H1 (cell line): ENCODE measurements around the gene LAX1. TPM values are rescaled to one million over a fixed set of nuclear protein-coding genes. Genes with fewer than 3 reads are reported as not detected.

ENCODE experiments used
- CTCF ChIA-PET: fragments of 300-600 bp; sonication (Branson Sonifier 250); formaldehyde crosslinking; loops from one replicate; lab custom pipeline; 2021; ENCODE audit not compliant: partially characterized antibody; lab: Charles Lee
- POLR2A ChIA-PET: fragments of 300-600 bp; sonication (Branson Sonifier 250); formaldehyde crosslinking; loops from one replicate; lab custom pipeline; 2021; ENCODE audit warnings: inconsistent platforms; ENCODE audit not compliant: partially characterized antibody; lab: Charles Lee
- DNase-seq, 2 experiments: peaks; one replicate each; pipeline versions ENCODE4 v3.0.0 to v3.0.0-alpha.2; 2010 to 2022; ENCODE audit warnings: low spot score in 2 of 2, low read depth in 1 of 2, mixed read lengths in 1 of 2
- FAIRE-seq: peaks from 2 replicates; lab custom pipeline; 2011; peaks lifted over from hg19 to GRCh38; lab: Jason Lieb, UNC
- H2AFZ ChIP-seq: 2 replicates; pipeline ENCODE4 v1.8.1; 2012; ENCODE audit warnings: low read length, inconsistent platforms
- H2AK5ac ChIP-seq: 2 replicates; pipeline ENCODE4 v1.6.1; 2013; ENCODE audit warnings: low read depth, low read length
- H2BK120ac ChIP-seq: replicated peaks from 2 replicates; pipeline ENCODE3; 2013; ENCODE audit warnings: low read depth, low read length, inconsistent platforms
- H2BK12ac ChIP-seq: 2 replicates; pipeline ENCODE4 v1.6.1; 2013; ENCODE audit warnings: low read depth, low read length
- H2BK15ac ChIP-seq: 2 replicates; pipeline ENCODE4 v1.6.1; 2013; ENCODE audit warnings: low read length
- H2BK20ac ChIP-seq: 2 replicates; pipeline ENCODE4 v1.6.1; 2013; ENCODE audit warnings: low read length
- H2BK5ac ChIP-seq: 2 replicates; pipeline ENCODE4 v1.6.1; 2013; ENCODE audit warnings: low read depth, low read length
- H3K14ac ChIP-seq: 2 replicates; pipeline ENCODE4 v1.6.1; 2013; ENCODE audit warnings: inconsistent platforms; ENCODE audit not compliant: insufficient read length
- H3K18ac ChIP-seq: 2 replicates; pipeline ENCODE4 v1.6.1; 2013; ENCODE audit warnings: low read length; ENCODE audit errors: extremely low read depth
- H3K23ac ChIP-seq: 2 replicates; pipeline ENCODE4 v1.6.1; 2013; ENCODE audit warnings: inconsistent platforms; ENCODE audit not compliant: insufficient read length
- H3K23me2 ChIP-seq: 2 replicates; pipeline ENCODE4 v1.6.1; 2013; ENCODE audit warnings: low read depth, low read length
- H3K27ac ChIP-seq: 2 replicates; pipeline ENCODE4 v1.6.1; 2011; ENCODE audit warnings: low read depth, low read length, inconsistent platforms
- H3K27me3 ChIP-seq, 4 experiments: replicated peaks in 1 of 4; 1 replicate in 1 of 4; 2 replicates in 3 of 4; pipeline versions ENCODE4 v1.6.1 to v1.8.1; 2011 to 2013; ENCODE audit warnings: low read length in 3 of 4, mild to moderate bottlenecking in 3 of 4, inconsistent platforms in 2 of 4, mixed read lengths in 2 of 4, moderate library complexity in 1 of 4; ENCODE audit not compliant: control insufficient read depth in 3 of 4, insufficient read depth in 3 of 4; ENCODE audit errors: extremely low read depth in 1 of 4
- H3K36me3 ChIP-seq, 4 experiments: 2 replicates each; pipeline versions ENCODE4 v1.6.1 to v1.8.1; 2011 to 2013; ENCODE audit warnings: mild to moderate bottlenecking in 4 of 4, low read length in 3 of 4, moderate library complexity in 2 of 4, control low read depth in 1 of 4, inconsistent platforms in 1 of 4; ENCODE audit not compliant: insufficient read depth in 4 of 4, control insufficient read depth in 2 of 4
- H3K4ac ChIP-seq: replicated peaks from 2 replicates; pipeline ENCODE3; 2013; ENCODE audit warnings: low read length, low read depth, mixed read lengths, inconsistent platforms; ENCODE audit not compliant: insufficient read length
- H3K4me1 ChIP-seq, 4 experiments: replicated peaks in 1 of 4; 1 replicate in 1 of 4; 2 replicates in 3 of 4; pipeline versions ENCODE4 v1.6.1 to v1.8.1; 2011 to 2013; ENCODE audit warnings: low read length in 3 of 4, inconsistent platforms in 2 of 4, mixed read lengths in 1 of 4; ENCODE audit not compliant: insufficient read depth in 4 of 4, control insufficient read depth in 3 of 4
- H3K4me2 ChIP-seq, 2 experiments: 2 replicates each; pipeline versions ENCODE4 v1.6.1 to v1.8.1; 2011 to 2013; ENCODE audit warnings: low read depth in 2 of 2, low read length in 2 of 2, control low read depth in 1 of 2, inconsistent platforms in 1 of 2, mild to moderate bottlenecking in 1 of 2; ENCODE audit not compliant: insufficient read depth in 1 of 2
- H3K4me3 ChIP-seq, 4 experiments: fragments of 200-600, 300-600 bp in 1 of 4; sonication (generic), shearing (Covaris generic), sonication (Bioruptor Twin) in 1 of 4; 2 replicates each; pipeline versions ENCODE4 v1.5.1 to v1.8.1; 2011 to 2016; ENCODE audit warnings: low read length in 4 of 4, low read depth in 3 of 4, control low read depth in 2 of 4, inconsistent platforms in 2 of 4, mild to moderate bottlenecking in 2 of 4, mixed read lengths in 1 of 4, moderate library complexity in 1 of 4; ENCODE audit not compliant: insufficient read depth in 2 of 4; ENCODE audit errors: extremely low read depth in 1 of 4
- H3K56ac ChIP-seq: replicated peaks from 2 replicates; pipeline ENCODE3; 2013; ENCODE audit warnings: low read depth, mild to moderate bottlenecking, mixed read lengths, low read length, inconsistent platforms; ENCODE audit not compliant: insufficient read length
- H3K79me1 ChIP-seq: 2 replicates; pipeline ENCODE4 v1.6.1; 2013; ENCODE audit warnings: low read depth, low read length, control low read depth
- H3K79me2 ChIP-seq, 2 experiments: 2 replicates each; pipeline versions ENCODE4 v1.6.1 to v1.8.1; 2012 to 2013; ENCODE audit warnings: low read length in 2 of 2, mild to moderate bottlenecking in 2 of 2, inconsistent platforms in 1 of 2; ENCODE audit not compliant: insufficient read depth in 2 of 2, control insufficient read depth in 1 of 2
- H3K9ac ChIP-seq, 4 experiments: replicated peaks in 1 of 4; 1 replicate in 1 of 4; 2 replicates in 3 of 4; pipeline versions ENCODE4 v1.6.1 to v1.8.1; 2011 to 2013; ENCODE audit warnings: low read depth in 3 of 4, low read length in 3 of 4, control low read depth in 2 of 4, mild to moderate bottlenecking in 2 of 4, moderate library complexity in 2 of 4, inconsistent platforms in 1 of 4; ENCODE audit errors: extremely low read depth in 1 of 4
- H3K9me3 ChIP-seq, 2 experiments: 2 replicates each; pipeline versions ENCODE4 v1.6.1 to v1.8.1; 2012 to 2013; ENCODE audit warnings: mild to moderate bottlenecking in 2 of 2, moderate library complexity in 2 of 2, control low read depth in 1 of 2, inconsistent platforms in 1 of 2, low read depth in 1 of 2, low read length in 1 of 2, mixed read lengths in 1 of 2; ENCODE audit not compliant: insufficient read depth in 2 of 2
- H4K20me1 ChIP-seq, 2 experiments: replicated peaks in 1 of 2; 2 replicates each; pipeline versions ENCODE3 to v1.8.1; 2011 to 2013; ENCODE audit warnings: inconsistent platforms in 2 of 2, low read length in 2 of 2, mild to moderate bottlenecking in 1 of 2; ENCODE audit not compliant: insufficient read depth in 2 of 2, control insufficient read depth in 1 of 2
- H4K5ac ChIP-seq: 2 replicates; pipeline ENCODE4 v1.6.1; 2013; ENCODE audit warnings: low read length, low read depth, mixed read lengths, inconsistent platforms; ENCODE audit not compliant: insufficient read length
- H4K8ac ChIP-seq: 2 replicates; pipeline ENCODE4 v1.8.0; 2013; ENCODE audit warnings: mild to moderate bottlenecking, moderate library complexity, low read length, inconsistent platforms; ENCODE audit not compliant: insufficient read depth; ENCODE audit errors: extremely low read depth
- H4K91ac ChIP-seq: replicated peaks from 2 replicates; pipeline ENCODE3; 2013; ENCODE audit warnings: low read length, mixed read lengths, inconsistent platforms; ENCODE audit not compliant: insufficient read length
- BRCA1 ChIP-seq: IDR thresholded peaks from 2 replicates; pipeline ENCODE4 v1.6.1; 2012; ENCODE audit warnings: low read depth, low read length, improper control_type of control experiment
- CBX8 ChIP-seq: fragments of 300-800, 300-1000 bp; sonication (generic); IDR thresholded peaks from 2 replicates; pipeline ENCODE4 v1.7.1; 2016; ENCODE audit warnings: low read depth, low read length, borderline replicate concordance
- JUN ChIP-seq: IDR thresholded peaks from 2 replicates; pipeline ENCODE4 v1.6.1; 2011; ENCODE audit warnings: low read depth, mild to moderate bottlenecking, improper control_type of control experiment, low read length
- JUND ChIP-seq: IDR thresholded peaks from 2 replicates; pipeline ENCODE4 v1.6.1; 2011; ENCODE audit warnings: mild to moderate bottlenecking, improper control_type of control experiment, low read length
- RXRA ChIP-seq: IDR thresholded peaks from 2 replicates; pipeline ENCODE4 v1.6.1; 2011; ENCODE audit warnings: low read depth, mild to moderate bottlenecking, low read length, moderate library complexity; ENCODE audit not compliant: insufficient read depth
- TAF7 ChIP-seq: optimal IDR thresholded peaks from 2 replicates; pipeline ENCODE3; 2011; ENCODE audit warnings: low read depth, mild to moderate bottlenecking, inconsistent platforms, low read length, moderate library complexity, borderline replicate concordance
- TCF12 ChIP-seq: IDR thresholded peaks from 2 replicates; pipeline ENCODE4 v1.6.1; 2011; ENCODE audit warnings: low read depth, mild to moderate bottlenecking, low read length
- YY1 ChIP-seq: IDR thresholded peaks from 2 replicates; pipeline ENCODE4 v1.6.1; 2011; ENCODE audit warnings: low read depth, mild to moderate bottlenecking, low read length
- ZNF274 ChIP-seq: IDR thresholded peaks from 2 replicates; pipeline ENCODE4 v1.7.0; 2012; ENCODE audit warnings: low read length, borderline replicate concordance; ENCODE audit errors: extremely low read depth
- WGBS, 2 experiments: shearing (Covaris generic) in 1 of 2; methylation state at CpG; one replicate each; pipeline versions ENCODE4 v1.1.6 to v1.1.7; 2013 to 2015; ENCODE audit warnings: low lambda C conversion rate in 2 of 2, mixed read lengths in 2 of 2, inconsistent platforms in 1 of 2, low coverage in 1 of 2, missing lambda C conversion rate in 1 of 2; ENCODE audit not compliant: insufficient replicate concordance in 2 of 2, insufficient coverage in 1 of 2, insufficient read length in 1 of 2; ENCODE audit errors: extremely low coverage in 1 of 2, missing lambda C conversion rate in 1 of 2; 5-methylcytosine and 5-hydroxymethylcytosine counted together
- polyA plus RNA-seq, 7 experiments: library from polyadenylated mRNA; depleted of rRNA in 3 of 7; stranded (reverse) in 5 of 7; unstranded in 2 of 7; fragments of >200 nt in 5 of 7; fragments of 200-250 nt in 2 of 7; gene quantifications; 1 replicate in 5 of 7; 2 replicates in 1 of 7; 4 replicates in 1 of 7; pipeline versions ENCODE4 v1.2.1 to v1.2.3, GENCODE V29; 2011 to 2013; ENCODE audit warnings: missing spikeins in 2 of 7, mixed read lengths in 2 of 7
- total RNA-seq: library from RNA; stranded (reverse); fragmentation: NEBNext Ultra II Directional; extraction: Animal tissue kit (Norgen Biotek cat#: 25700); gene quantifications from 2 replicates; pipeline ENCODE4 v1.2.1, GENCODE V29; 2021
- TF ChIP-seq, protein P1 (sequence below): IDR thresholded peaks from 2 replicates; pipeline ENCODE4 v1.6.1; 2011; ENCODE audit warnings: low read length, improper control_type of control experiment

Gene LAX1
- total and polyA plus RNA-seq, 2 of the 8 experiments (the other 6 are each of a cell fraction or from before 2014, with no cell fraction given), result 0.11 TPM; not detected in 1

DNA sequence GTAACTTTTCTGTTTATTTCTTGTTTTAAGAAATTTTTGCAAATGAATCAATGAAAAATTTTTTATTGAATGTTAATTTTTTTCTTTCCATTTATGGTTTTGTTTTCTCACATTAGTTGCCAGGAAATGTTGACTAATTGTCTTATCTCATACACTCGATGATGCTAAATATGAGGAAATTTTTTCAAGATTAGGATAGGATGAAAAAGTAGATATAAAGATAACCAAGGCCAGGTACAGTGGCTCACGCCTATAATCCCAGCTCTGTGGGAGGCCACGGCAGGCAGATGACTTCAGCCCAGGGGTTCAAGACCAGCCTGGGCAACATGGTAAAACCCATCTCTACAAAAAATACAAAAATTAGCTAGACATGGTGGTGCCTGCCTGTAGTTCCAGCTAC is 12.6 kb downstream of the LAX1 start:
- CTCF ChIA-PET, result no interaction called here
- H3K9ac ChIP-seq, result no peak overlapping the region
- no peaks in the 10 kb centered on the region for H3K36me3 ChIP-seq
- H3K27me3 ChIP-seq, result no peaks in the 10 kb centered on the region
- H2BK20ac ChIP-seq, result no peak overlapping the region
- H2AK5ac ChIP-seq, result no peak overlapping the region
- no peaks in the 10 kb centered on the region for H3K4me1 ChIP-seq
- no peak overlapping the region for H3K23ac ChIP-seq
- no peaks in the 10 kb centered on the region for H4K20me1 ChIP-seq
- no peak overlapping the region for H3K18ac ChIP-seq
- H3K23me2 ChIP-seq, result no peaks in the 10 kb centered on the region
- no peak overlapping the region for H2BK120ac ChIP-seq
- no peak overlapping the region for H2BK12ac ChIP-seq
- no peaks in the 10 kb centered on the region for H3K79me1 ChIP-seq
- no peak overlapping the region for H3K4me2 ChIP-seq
- H4K91ac ChIP-seq, result no peak overlapping the region
- H3K27ac ChIP-seq, result no peak overlapping the region
- H3K9me3 ChIP-seq, result no peaks in the 10 kb centered on the region
- H2BK5ac ChIP-seq, result no peak overlapping the region
- no peak overlapping the region for H3K4me3 ChIP-seq
- H3K14ac ChIP-seq, result no peak overlapping the region
- no peak overlapping the region for H2AFZ ChIP-seq
- no peak overlapping the region for H4K8ac ChIP-seq
- H2BK15ac ChIP-seq, result no peak overlapping the region
- H3K4ac ChIP-seq, result no peak overlapping the region
- POLR2A ChIA-PET, result interaction anchor here (1.5 kb wide), 1 partner anchor 9 kb away, joined by 3 read pairs; no protein-coding TSS in a partner anchor
- no peaks in the 10 kb centered on the region for H3K79me2 ChIP-seq
- FAIRE-seq, result no peak
- no peak overlapping the region for H4K5ac ChIP-seq
- 85% methylated on average over 3 of the region's 3 CpGs; no CpG with 5 or more reads in 1 of the 2 experiments for WGBS, 2 experiments
- no peak for DNase-seq
- no peak for TF ChIP-seq YY1
- TF ChIP-seq BRCA1, result no peak
- no peak for TF ChIP-seq TAF7
- no peak for TF ChIP-seq JUND
- no peak for TF ChIP-seq ZNF274
- no peak for TF ChIP-seq TCF12
- TF ChIP-seq, protein P1, sequence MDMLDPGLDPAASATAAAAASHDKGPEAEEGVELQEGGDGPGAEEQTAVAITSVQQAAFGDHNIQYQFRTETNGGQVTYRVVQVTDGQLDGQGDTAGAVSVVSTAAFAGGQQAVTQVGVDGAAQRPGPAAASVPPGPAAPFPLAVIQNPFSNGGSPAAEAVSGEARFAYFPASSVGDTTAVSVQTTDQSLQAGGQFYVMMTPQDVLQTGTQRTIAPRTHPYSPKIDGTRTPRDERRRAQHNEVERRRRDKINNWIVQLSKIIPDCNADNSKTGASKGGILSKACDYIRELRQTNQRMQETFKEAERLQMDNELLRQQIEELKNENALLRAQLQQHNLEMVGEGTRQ, result no peak
- TF ChIP-seq RXRA, result no peak
- no peak for TF ChIP-seq JUN
- TF ChIP-seq CBX8, result no peak
- H3K56ac ChIP-seq, result no peak overlapping the region
